Common myeloid progenitor, CD34-positive (primary cell): ENCODE data around the gene NKAIN4.
A peak's percentile ranks its signal among the peaks of the same experiment; 100 is the strongest.
"Not testable (repeated sequence)": the region's sequence is repeated elsewhere in the genome, so short reads cannot be mapped to it uniquely, and the experiment has no call there.

ENCODE experiments used
- CTCF ChIA-PET: fragments of 350-600 bp; sonication (Branson Sonifier 250); formaldehyde crosslinking; loops from one replicate; lab custom pipeline; 2021; ENCODE audit warnings: antibody characterized with exemption; lab: Charles Lee
- POLR2A ChIA-PET: fragments of 350-600 bp; sonication (Branson Sonifier 250); formaldehyde crosslinking; loops from one replicate; lab custom pipeline; 2021; ENCODE audit warnings: antibody characterized with exemption; lab: Charles Lee
- DNase-seq, 3 donors: peaks; one replicate each; pipeline versions ENCODE4 v3.0.0 to v3.0.0-alpha.2; 2013
- H3K27ac ChIP-seq, 2 experiments: 1 replicate in 1 of 2; 2 replicates in 1 of 2; pipeline ENCODE4 v1.7.0; 2013; ENCODE audit warnings: inconsistent platforms in 2 of 2, low read length in 2 of 2, mild to moderate bottlenecking in 2 of 2, low read depth in 1 of 2, moderate library complexity in 1 of 2; ENCODE audit not compliant: severe bottlenecking in 2 of 2, insufficient read depth in 1 of 2, poor library complexity in 1 of 2
- H3K27me3 ChIP-seq, 5 experiments: replicated peaks in 2 of 5; 1 replicate in 3 of 5; 2 replicates in 2 of 5; pipeline versions ENCODE4 v1.6.1 to v1.7.0; 2013; ENCODE audit warnings: low read length in 4 of 5, mild to moderate bottlenecking in 2 of 5, moderate library complexity in 2 of 5, inconsistent platforms in 1 of 5; ENCODE audit not compliant: insufficient read depth in 5 of 5, control insufficient read depth in 4 of 5
- H3K36me3 ChIP-seq, 4 experiments: 1 replicate in 2 of 4; 2 replicates in 2 of 4; pipeline versions ENCODE4 v1.6.1 to v1.7.0; 2013; ENCODE audit warnings: low read length in 3 of 4, control low read depth in 1 of 4, mild to moderate bottlenecking in 1 of 4; ENCODE audit not compliant: control insufficient read depth in 4 of 4, insufficient read depth in 4 of 4
- H3K4me1 ChIP-seq, 4 experiments: 1 replicate in 3 of 4; 2 replicates in 1 of 4; pipeline versions ENCODE4 v1.6.1 to v1.7.1; 2013; ENCODE audit warnings: low read length in 3 of 4, mild to moderate bottlenecking in 3 of 4, control low read depth in 1 of 4, inconsistent platforms in 1 of 4, moderate library complexity in 1 of 4; ENCODE audit not compliant: control insufficient read depth in 4 of 4, insufficient read depth in 4 of 4; ENCODE audit errors: control extremely low read depth in 1 of 4
- H3K4me3 ChIP-seq, 7 experiments: 1 replicate in 4 of 7; 2 replicates in 3 of 7; pipeline versions ENCODE4 v1.5.1 to v1.7.0; 2013; ENCODE audit warnings: mild to moderate bottlenecking in 7 of 7, low read length in 6 of 7, moderate library complexity in 6 of 7, inconsistent platforms in 2 of 7, low read depth in 2 of 7, control low read depth in 1 of 7; ENCODE audit not compliant: insufficient read depth in 4 of 7, control insufficient read depth in 1 of 7; ENCODE audit errors: extremely low read depth in 1 of 7
- H3K9me3 ChIP-seq, 5 experiments: 1 replicate in 4 of 5; 2 replicates in 1 of 5; pipeline versions ENCODE4 v1.6.1 to v1.7.1; 2013; ENCODE audit warnings: low read length in 4 of 5, mild to moderate bottlenecking in 2 of 5, inconsistent platforms in 1 of 5, low read depth in 1 of 5, moderate library complexity in 1 of 5; ENCODE audit not compliant: control insufficient read depth in 4 of 5, insufficient read depth in 2 of 5; ENCODE audit errors: control extremely low read depth in 1 of 5
- WGBS: methylation state at CpG from one replicate; pipeline ENCODE4 v1.1.5; 2013; ENCODE audit not compliant: insufficient coverage; 5-methylcytosine and 5-hydroxymethylcytosine counted together

The NKAIN4 gene

GRCh38 chr20:63253438-63254231, 628 bp downstream of the NKAIN4 start:
- Histone ChIP-seq H3K27ac (no peak overlapping the region), H3K4me1 (peaks cover 0 to 16% (median 5%) of the 10 kb centered on the region in 4 experiments), H3K36me3 (no peaks in the 10 kb centered on the region), H3K27me3 (peaks cover 7 to 93% (median 43%) of the 10 kb centered on the region in 5 experiments), H3K9me3 (peaks cover 0 to 3% (median 0%) of the 10 kb centered on the region in 5 experiments), H3K4me3 (peak overlapping the region in 1 of 7 experiments; percentile 26)
- ChIA-PET POLR2A (interaction anchor here (0.6 to 0.9 kb wide), 2 partner anchors 9 to 19 kb away, joined by 3 read pairs; partner anchors contain the start of gene ARFGAP1), CTCF (interaction anchor here (0.7 to 1.2 kb wide), 2 partner anchors 28 to 31 kb away, joined by 3 to 9 read pairs; no protein-coding TSS in a partner anchor)
- WGBS, result 0% methylated on average over 80 of the region's 89 CpGs
- DNase-seq, result peak in 2 of 3 donors; percentile 21 to 37

- no peak overlapping the region for H3K4me3 ChIP-seq
- ChIA-PET CTCF (interaction anchor here (1.2 kb wide), 1 partner anchor 30 kb away, joined by 9 read pairs; no protein-coding TSS in a partner anchor), POLR2A (interaction anchor here (0.9 kb wide), 1 partner anchor 20 kb away, joined by 3 read pairs; the partner anchor contains the start of gene ARFGAP1)
- no peak for DNase-seq
- peaks cover 0 to 3% (median 0%) of the 10 kb centered on the region in 5 experiments for H3K9me3 ChIP-seq
- no peak overlapping the region for H3K27ac ChIP-seq
- WGBS, result 13% methylated on average over 12 of the region's 16 CpGs
- H3K27me3 ChIP-seq, result peaks cover 7 to 93% (median 38%) of the 10 kb centered on the region in 5 experiments
- H3K4me1 ChIP-seq, result peaks cover 0 to 16% (median 5%) of the 10 kb centered on the region in 4 experiments
- H3K36me3 ChIP-seq, result no peaks in the 10 kb centered on the region
Measured at GRCh38 chr20:63253065-63253437, 1.2 kb downstream of the NKAIN4 start.

- 65% methylated on average over 7 of the region's 8 CpGs for whole genome bisulfite sequencing
- Histone ChIP-seq H3K4me3 (no peak overlapping the region), H3K36me3 (no peaks in the 10 kb centered on the region), H3K4me1 (peaks cover 0 to 16% (median 5%) of the 10 kb centered on the region in 4 experiments), H3K27me3 (peaks cover 7 to 94% (median 42%) of the 10 kb centered on the region in 5 experiments), H3K9me3 (peaks cover 0 to 3% (median 0%) of the 10 kb centered on the region in 5 experiments), H3K27ac (no peak overlapping the region)
- POLR2A ChIA-PET, result no interaction called here
- DNase-seq, result no peak
- CTCF ChIA-PET, result no interaction called here
Measured at GRCh38 chr20:63252284-63252711, 2.0 kb downstream of the NKAIN4 start.

- H3K36me3 ChIP-seq, H3K9me3 ChIP-seq, H3K27ac ChIP-seq, DNase-seq, H3K4me3 ChIP-seq, POLR2A ChIA-PET: not testable (repeated sequence)
- CTCF ChIA-PET, result interaction anchor here (0.7 kb wide), 1 partner anchor 9 kb away, joined by 3 read pairs; no protein-coding TSS in a partner anchor
- H3K27me3 ChIP-seq, result peaks cover 4 to 94% (median 42%) of the 10 kb centered on the region in 5 experiments
- WGBS, result 55% methylated on average over 2 of the region's 14 CpGs
- H3K4me1 ChIP-seq, result peaks cover 0 to 16% (median 5%) of the 10 kb centered on the region in 4 experiments
Measured at GRCh38 chr20:63251350-63251749, 2.9 kb downstream of the NKAIN4 start.

- POLR2A ChIA-PET, result no interaction called here
Measured at GRCh38 chr20:63249891-63250290, 4.4 kb downstream of the NKAIN4 start.

GRCh38 chr20:63248835-63249591, 5.2 kb downstream of the NKAIN4 start:
- H3K9me3 ChIP-seq, result peaks cover 0 to 3% (median 0%) of the 10 kb centered on the region in 5 experiments
- H3K36me3 ChIP-seq, result no peaks in the 10 kb centered on the region
- peaks cover 0 to 84% (median 40%) of the 10 kb centered on the region in 5 experiments for H3K27me3 ChIP-seq
- H3K4me1 ChIP-seq, result peaks cover 0 to 10% (median 3%) of the 10 kb centered on the region in 4 experiments
- no peak overlapping the region for H3K4me3 ChIP-seq
- ChIA-PET POLR2A (no interaction called here), CTCF (interaction anchor here (1.0 kb wide), 1 partner anchor 26 kb away, joined by 4 read pairs; no protein-coding TSS in a partner anchor)
- no peak overlapping the region for H3K27ac ChIP-seq
- no peak for DNase-seq
- WGBS, result 80% methylated on average over 23 of the region's 25 CpGs

More at GRCh38 chr20:63249891-63250290, 4.4 kb downstream of the NKAIN4 start:
- H3K4me1 ChIP-seq, result peaks cover 0 to 14% (median 5%) of the 10 kb centered on the region in 4 experiments
- peaks cover 0 to 91% (median 42%) of the 10 kb centered on the region in 5 experiments for H3K27me3 ChIP-seq
- H3K9me3 ChIP-seq, result peaks cover 0 to 3% (median 0%) of the 10 kb centered on the region in 5 experiments
- no peak for DNase-seq
- H3K4me3 ChIP-seq, result no peak overlapping the region
- H3K27ac ChIP-seq, result no peak overlapping the region
- H3K36me3 ChIP-seq, result no peaks in the 10 kb centered on the region
- 89% methylated on average over 13 of the region's 15 CpGs for WGBS
- CTCF ChIA-PET, result no interaction called here
